ENCODE data around the gene BICC1.

The BICC1 gene

DNA sequence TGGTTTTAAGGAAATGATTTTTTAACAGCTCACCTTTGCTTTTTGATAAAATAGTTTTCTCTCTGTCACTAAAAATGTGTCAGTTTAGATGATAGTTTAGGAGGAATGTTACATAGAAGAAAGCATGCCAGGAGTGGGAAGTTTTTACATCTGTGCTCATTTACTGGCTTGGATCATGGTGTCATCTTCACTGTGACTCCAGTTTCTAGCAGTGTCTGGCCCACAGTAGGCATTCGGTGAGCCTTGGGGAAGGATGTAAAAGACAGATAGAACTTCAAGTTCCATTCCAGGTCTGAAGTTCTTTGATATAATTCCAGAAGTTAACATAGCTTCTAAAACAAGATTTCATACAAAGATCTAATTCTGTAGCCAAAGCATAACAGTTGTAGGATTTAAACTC lies 259.2 kb downstream of the BICC1 start:
- TF ChIP-seq FOXP2 (optimal IDR thresholded peaks at IDR 0.05; ENCODE audit: borderline replicate concordance, extremely low read depth, extremely low read length, insufficient read depth): no peak
- TF ChIP-seq SIN3A (IDR thresholded peaks at IDR 0.05; ENCODE audit: borderline replicate concordance, insufficient read depth, low read length): no peak
- TF ChIP-seq POLR2AphosphoS5 (IDR thresholded peaks at IDR 0.05; ENCODE audit: low read depth, low read length): no peak
- no peak for TF ChIP-seq REST (IDR thresholded peaks at IDR 0.05; ENCODE audit: insufficient read depth in 1 of 2, low read depth in 2 of 2, low read length in 2 of 2)
- no peak for TF ChIP-seq TAF1 (IDR thresholded peaks at IDR 0.05; ENCODE audit: borderline replicate concordance, insufficient read depth, low read length)

- TF ChIP-seq FOXP2 (optimal IDR thresholded peaks at IDR 0.05; ENCODE audit: borderline replicate concordance, extremely low read depth, extremely low read length, insufficient read depth): no peak
- no peak for TF ChIP-seq TAF1 (IDR thresholded peaks at IDR 0.05; ENCODE audit: borderline replicate concordance, insufficient read depth, low read length)
- no peak for TF ChIP-seq REST (IDR thresholded peaks at IDR 0.05; ENCODE audit: insufficient read depth in 1 of 2, low read depth in 2 of 2, low read length in 2 of 2)
- no peak for TF ChIP-seq POLR2AphosphoS5 (IDR thresholded peaks at IDR 0.05; ENCODE audit: low read depth, low read length)
- TF ChIP-seq SIN3A (IDR thresholded peaks at IDR 0.05; ENCODE audit: borderline replicate concordance, insufficient read depth, low read length): no peak
Measured at GRCh38 chr10:58772758-58773157, 260.1 kb downstream of the BICC1 start.

GRCh38 chr10:58773341-58773740 lies 260.7 kb downstream of the BICC1 start:
- TF ChIP-seq REST (IDR thresholded peaks at IDR 0.05; ENCODE audit: insufficient read depth in 1 of 2, low read depth in 2 of 2, low read length in 2 of 2) (no peak), POLR2AphosphoS5 (IDR thresholded peaks at IDR 0.05; ENCODE audit: low read depth, low read length) (no peak), FOXP2 (optimal IDR thresholded peaks at IDR 0.05; ENCODE audit: borderline replicate concordance, extremely low read depth, extremely low read length, insufficient read depth) (no peak), TAF1 (IDR thresholded peaks at IDR 0.05; ENCODE audit: borderline replicate concordance, insufficient read depth, low read length) (no peak), SIN3A (IDR thresholded peaks at IDR 0.05; ENCODE audit: borderline replicate concordance, insufficient read depth, low read length) (no peak)

- no peak for TF ChIP-seq TAF1 (IDR thresholded peaks at IDR 0.05; ENCODE audit: borderline replicate concordance, insufficient read depth, low read length)
- TF ChIP-seq SIN3A (IDR thresholded peaks at IDR 0.05; ENCODE audit: borderline replicate concordance, insufficient read depth, low read length): no peak
- no peak for TF ChIP-seq REST (IDR thresholded peaks at IDR 0.05; ENCODE audit: insufficient read depth in 1 of 2, low read depth in 2 of 2, low read length in 2 of 2)
- no peak for TF ChIP-seq FOXP2 (optimal IDR thresholded peaks at IDR 0.05; ENCODE audit: borderline replicate concordance, extremely low read depth, extremely low read length, insufficient read depth)
- no peak for TF ChIP-seq POLR2AphosphoS5 (IDR thresholded peaks at IDR 0.05; ENCODE audit: low read depth, low read length)
Measured at GRCh38 chr10:58773944-58774343, 261.3 kb downstream of the BICC1 start.
